ENCODE data around the gene G6PC1. TPM values are rescaled to one million over a fixed set of nuclear protein-coding genes. Genes with fewer than 3 reads are reported as not detected.

Gene G6PC1
- total and polyA plus RNA-seq, 2 of the 13 experiments (the other 11 are each of a cell fraction or from before 2014, with no cell fraction given), result 1.7 to 37.9 TPM

DNA sequence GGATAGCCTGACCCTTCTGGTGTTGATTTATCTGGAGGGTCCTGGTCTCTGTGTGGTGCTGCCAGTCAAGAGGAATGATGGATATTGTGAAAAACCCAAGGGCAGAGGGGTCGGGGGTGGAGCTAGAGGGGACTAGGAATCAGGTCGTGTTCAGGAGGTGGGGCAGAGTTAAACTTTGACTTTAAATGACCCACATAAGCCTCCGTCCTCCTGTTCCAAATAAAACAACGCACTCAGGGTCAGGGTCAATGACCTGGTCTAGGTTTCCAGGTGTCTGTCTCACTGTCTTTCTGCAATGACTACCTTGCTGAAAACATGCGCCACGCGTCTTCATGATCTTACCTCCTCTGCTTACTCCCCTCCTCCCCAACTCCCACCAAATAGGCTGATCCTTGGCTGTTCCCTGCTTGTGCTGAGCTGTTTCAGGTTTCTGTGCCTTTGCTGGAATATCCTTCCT lies 34.9 kb upstream of the G6PC1 start (continued):
- TF ChIP-seq, protein P1, sequence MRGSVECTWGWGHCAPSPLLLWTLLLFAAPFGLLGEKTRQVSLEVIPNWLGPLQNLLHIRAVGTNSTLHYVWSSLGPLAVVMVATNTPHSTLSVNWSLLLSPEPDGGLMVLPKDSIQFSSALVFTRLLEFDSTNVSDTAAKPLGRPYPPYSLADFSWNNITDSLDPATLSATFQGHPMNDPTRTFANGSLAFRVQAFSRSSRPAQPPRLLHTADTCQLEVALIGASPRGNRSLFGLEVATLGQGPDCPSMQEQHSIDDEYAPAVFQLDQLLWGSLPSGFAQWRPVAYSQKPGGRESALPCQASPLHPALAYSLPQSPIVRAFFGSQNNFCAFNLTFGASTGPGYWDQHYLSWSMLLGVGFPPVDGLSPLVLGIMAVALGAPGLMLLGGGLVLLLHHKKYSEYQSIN (CRISPR knock-in tag; IDR thresholded peaks at IDR 0.05; ENCODE audit: borderline replicate concordance), result no peak
- peak; percentile 99 for TF ChIP-seq ZNF232 (CRISPR knock-in tag; IDR thresholded peaks at IDR 0.05; ENCODE audit: borderline replicate concordance)
- TF ChIP-seq, protein P2, sequence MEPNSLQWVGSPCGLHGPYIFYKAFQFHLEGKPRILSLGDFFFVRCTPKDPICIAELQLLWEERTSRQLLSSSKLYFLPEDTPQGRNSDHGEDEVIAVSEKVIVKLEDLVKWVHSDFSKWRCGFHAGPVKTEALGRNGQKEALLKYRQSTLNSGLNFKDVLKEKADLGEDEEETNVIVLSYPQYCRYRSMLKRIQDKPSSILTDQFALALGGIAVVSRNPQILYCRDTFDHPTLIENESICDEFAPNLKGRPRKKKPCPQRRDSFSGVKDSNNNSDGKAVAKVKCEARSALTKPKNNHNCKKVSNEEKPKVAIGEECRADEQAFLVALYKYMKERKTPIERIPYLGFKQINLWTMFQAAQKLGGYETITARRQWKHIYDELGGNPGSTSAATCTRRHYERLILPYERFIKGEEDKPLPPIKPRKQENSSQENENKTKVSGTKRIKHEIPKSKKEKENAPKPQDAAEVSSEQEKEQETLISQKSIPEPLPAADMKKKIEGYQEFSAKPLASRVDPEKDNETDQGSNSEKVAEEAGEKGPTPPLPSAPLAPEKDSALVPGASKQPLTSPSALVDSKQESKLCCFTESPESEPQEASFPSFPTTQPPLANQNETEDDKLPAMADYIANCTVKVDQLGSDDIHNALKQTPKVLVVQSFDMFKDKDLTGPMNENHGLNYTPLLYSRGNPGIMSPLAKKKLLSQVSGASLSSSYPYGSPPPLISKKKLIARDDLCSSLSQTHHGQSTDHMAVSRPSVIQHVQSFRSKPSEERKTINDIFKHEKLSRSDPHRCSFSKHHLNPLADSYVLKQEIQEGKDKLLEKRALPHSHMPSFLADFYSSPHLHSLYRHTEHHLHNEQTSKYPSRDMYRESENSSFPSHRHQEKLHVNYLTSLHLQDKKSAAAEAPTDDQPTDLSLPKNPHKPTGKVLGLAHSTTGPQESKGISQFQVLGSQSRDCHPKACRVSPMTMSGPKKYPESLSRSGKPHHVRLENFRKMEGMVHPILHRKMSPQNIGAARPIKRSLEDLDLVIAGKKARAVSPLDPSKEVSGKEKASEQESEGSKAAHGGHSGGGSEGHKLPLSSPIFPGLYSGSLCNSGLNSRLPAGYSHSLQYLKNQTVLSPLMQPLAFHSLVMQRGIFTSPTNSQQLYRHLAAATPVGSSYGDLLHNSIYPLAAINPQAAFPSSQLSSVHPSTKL (CRISPR knock-in tag; IDR thresholded peaks at IDR 0.05), result peak; percentile 87
- TF ChIP-seq EHMT2 (IDR thresholded peaks at IDR 0.05; ENCODE audit: borderline replicate concordance, low read depth, low read length), result no peak
- TF ChIP-seq, protein P3, sequence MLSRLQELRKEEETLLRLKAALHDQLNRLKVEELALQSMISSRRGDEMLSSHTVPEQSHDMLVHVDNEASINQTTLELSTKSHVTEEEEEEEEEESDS (CRISPR knock-in tag; IDR thresholded peaks at IDR 0.05; ENCODE audit: borderline replicate concordance), result no peak
- TF ChIP-seq ZSCAN12 (CRISPR knock-in tag; IDR thresholded peaks at IDR 0.05), result no peak
- peak; percentile 93 for TF ChIP-seq SP5 (CRISPR knock-in tag; IDR thresholded peaks at IDR 0.05; ENCODE audit: borderline replicate concordance, low read depth)
- TF ChIP-seq ZIK1 (CRISPR knock-in tag; IDR thresholded peaks at IDR 0.05; ENCODE audit: borderline replicate concordance, low read depth), result peak; percentile 51; the same call in 1 of the 2 replicates
- TF ChIP-seq RFXAP (CRISPR knock-in tag; IDR thresholded peaks at IDR 0.05; ENCODE audit: borderline replicate concordance), result no peak; the same call in 1 of the 2 replicates
- no peak for TF ChIP-seq ZNF460 (CRISPR knock-in tag; IDR thresholded peaks at IDR 0.05; ENCODE audit: borderline replicate concordance)
- no peak for TF ChIP-seq PAF1 (CRISPR knock-in tag; IDR thresholded peaks at IDR 0.05)
- no peak for TF ChIP-seq ZSCAN22 (CRISPR knock-in tag; IDR thresholded peaks at IDR 0.05)
- TF ChIP-seq KLF6 (CRISPR knock-in tag; IDR thresholded peaks at IDR 0.05), result no peak
- TF ChIP-seq RAD51 (IDR thresholded peaks at IDR 0.05; ENCODE audit: borderline replicate concordance), result no peak
- TF ChIP-seq NFKBIZ (CRISPR knock-in tag; IDR thresholded peaks at IDR 0.05), result no peak
- no peak for TF ChIP-seq ZFP36 (IDR thresholded peaks at IDR 0.05; ENCODE audit: borderline replicate concordance, low read depth, low read length, partially characterized antibody)
- TF ChIP-seq ONECUT2 (CRISPR knock-in tag; IDR thresholded peaks at IDR 0.05), result no peak
- TF ChIP-seq ZNF138 (CRISPR knock-in tag; IDR thresholded peaks at IDR 0.05; ENCODE audit: low read depth), result no peak
- TF ChIP-seq ISL2 (CRISPR knock-in tag; IDR thresholded peaks at IDR 0.05), result no peak
- TF ChIP-seq, protein P4, sequence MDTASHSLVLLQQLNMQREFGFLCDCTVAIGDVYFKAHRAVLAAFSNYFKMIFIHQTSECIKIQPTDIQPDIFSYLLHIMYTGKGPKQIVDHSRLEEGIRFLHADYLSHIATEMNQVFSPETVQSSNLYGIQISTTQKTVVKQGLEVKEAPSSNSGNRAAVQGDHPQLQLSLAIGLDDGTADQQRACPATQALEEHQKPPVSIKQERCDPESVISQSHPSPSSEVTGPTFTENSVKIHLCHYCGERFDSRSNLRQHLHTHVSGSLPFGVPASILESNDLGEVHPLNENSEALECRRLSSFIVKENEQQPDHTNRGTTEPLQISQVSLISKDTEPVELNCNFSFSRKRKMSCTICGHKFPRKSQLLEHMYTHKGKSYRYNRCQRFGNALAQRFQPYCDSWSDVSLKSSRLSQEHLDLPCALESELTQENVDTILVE (CRISPR knock-in tag; IDR thresholded peaks at IDR 0.05), result no peak
- TF ChIP-seq SOX5 (CRISPR knock-in tag; IDR thresholded peaks at IDR 0.05; ENCODE audit: borderline replicate concordance), result peak; percentile 71; the same call in 1 of the 2 replicates
- peak; percentile 71; the same call in 1 of the 2 replicates for TF ChIP-seq CREM (IDR thresholded peaks at IDR 0.05)
- no peak for TF ChIP-seq CREM (CRISPR knock-in tag; IDR thresholded peaks at IDR 0.05)
- TF ChIP-seq, protein P5, sequence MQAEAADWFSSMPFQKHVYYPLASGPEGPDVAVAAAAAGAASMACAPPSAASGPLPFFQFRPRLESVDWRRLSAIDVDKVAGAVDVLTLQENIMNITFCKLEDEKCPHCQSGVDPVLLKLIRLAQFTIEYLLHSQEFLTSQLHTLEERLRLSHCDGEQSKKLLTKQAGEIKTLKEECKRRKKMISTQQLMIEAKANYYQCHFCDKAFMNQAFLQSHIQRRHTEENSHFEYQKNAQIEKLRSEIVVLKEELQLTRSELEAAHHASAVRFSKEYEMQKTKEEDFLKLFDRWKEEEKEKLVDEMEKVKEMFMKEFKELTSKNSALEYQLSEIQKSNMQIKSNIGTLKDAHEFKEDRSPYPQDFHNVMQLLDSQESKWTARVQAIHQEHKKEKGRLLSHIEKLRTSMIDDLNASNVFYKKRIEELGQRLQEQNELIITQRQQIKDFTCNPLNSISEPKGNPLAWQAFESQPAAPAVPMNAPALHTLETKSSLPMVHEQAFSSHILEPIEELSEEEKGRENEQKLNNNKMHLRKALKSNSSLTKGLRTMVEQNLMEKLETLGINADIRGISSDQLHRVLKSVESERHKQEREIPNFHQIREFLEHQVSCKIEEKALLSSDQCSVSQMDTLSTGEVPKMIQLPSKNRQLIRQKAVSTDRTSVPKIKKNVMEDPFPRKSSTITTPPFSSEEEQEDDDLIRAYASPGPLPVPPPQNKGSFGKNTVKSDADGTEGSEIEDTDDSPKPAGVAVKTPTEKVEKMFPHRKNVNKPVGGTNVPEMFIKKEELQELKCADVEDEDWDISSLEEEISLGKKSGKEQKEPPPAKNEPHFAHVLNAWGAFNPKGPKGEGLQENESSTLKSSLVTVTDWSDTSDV (CRISPR knock-in tag; IDR thresholded peaks at IDR 0.05), result no peak

Measured in HepG2 (cell line).